Measurements from ENCODE around the gene LONP1.

The LONP1 gene

GRCh38 chr19:5648464-5648863 is 71.5 kb downstream of the LONP1 start:
- H3K27ac ChIP-seq (ENCODE audit: low read length, poor library complexity, severe bottlenecking), result no peak overlapping the region
- H4K91ac ChIP-seq (ENCODE audit: low read length), result no peak overlapping the region
- no peak overlapping the region for H3K4me2 ChIP-seq (ENCODE audit: low read length, poor library complexity, severe bottlenecking)
- H3K18ac ChIP-seq (ENCODE audit: low read depth in 1 of 2, low read length in 2 of 2), result no peak overlapping the region
- H2AK5ac ChIP-seq (ENCODE audit: low read length, severe bottlenecking), result no peak overlapping the region
- peaks cover 3% of the 10 kb centered on the region for H3K4me1 ChIP-seq (ENCODE audit: control insufficient read depth, insufficient read depth, low read depth, low read length)
- H3K23ac ChIP-seq (ENCODE audit: low read length in 2 of 2), result no peak overlapping the region
- H2BK5ac ChIP-seq (ENCODE audit: low read depth, low read length, poor library complexity, severe bottlenecking), result no peak overlapping the region
- no peak overlapping the region for H3K4ac ChIP-seq (ENCODE audit: low read depth in 1 of 2, low read length in 2 of 2)
- no peak overlapping the region for H2BK15ac ChIP-seq (ENCODE audit: low read depth, poor library complexity, severe bottlenecking)
- WGBS, result 93% methylated on average over 3 of the region's 11 CpGs
- H2AFZ ChIP-seq (ENCODE audit: low read depth, low read length), result no peak overlapping the region
- H2BK12ac ChIP-seq (ENCODE audit: low read length in 2 of 2), result no peak overlapping the region
- peaks cover 44% of the 10 kb centered on the region for H3K79me1 ChIP-seq (replicated peaks; ENCODE audit: low read length, poor library complexity, severe bottlenecking)
- no peak overlapping the region for H3K4me3 ChIP-seq (ENCODE audit: insufficient read depth in 1 of 2, low read depth in 1 of 2, low read length in 2 of 2)
- no peak overlapping the region for H3K14ac ChIP-seq (ENCODE audit: low read length in 2 of 2)
- no peak overlapping the region for H2BK120ac ChIP-seq (ENCODE audit: low read depth, low read length)
- no peaks in the 10 kb centered on the region for H3K9me3 ChIP-seq (ENCODE audit: control insufficient read depth, low read length)
- peaks cover 57 to 90% of the 10 kb centered on the region in 2 experiments for H3K36me3 ChIP-seq (ENCODE audit: control insufficient read depth in 1 of 2, insufficient read depth in 2 of 2, low read depth in 1 of 2, low read length in 2 of 2)
- H4K8ac ChIP-seq (ENCODE audit: low read length), result no peak overlapping the region
- H3K27me3 ChIP-seq (ENCODE audit: control insufficient read depth in 1 of 2, insufficient read depth in 1 of 2, low read length in 2 of 2), result no peaks in the 10 kb centered on the region
- H3K9ac ChIP-seq (ENCODE audit: low read length), result no peak overlapping the region
- DNase-seq, result no peak

GRCh38 chr19:5646703-5647102 is 73.2 kb downstream of the LONP1 start:
- Histone ChIP-seq H3K23ac (ENCODE audit: low read length in 2 of 2) (no peak overlapping the region), H3K9ac (ENCODE audit: low read length) (no peak overlapping the region), H4K91ac (ENCODE audit: low read length) (no peak overlapping the region), H3K4me2 (ENCODE audit: low read length, poor library complexity, severe bottlenecking) (no peak overlapping the region), H2BK5ac (ENCODE audit: low read depth, low read length, poor library complexity, severe bottlenecking) (no peak overlapping the region), H3K4me1 (ENCODE audit: control insufficient read depth, insufficient read depth, low read depth, low read length) (peaks cover 3% of the 10 kb centered on the region), H2AK5ac (ENCODE audit: low read length, severe bottlenecking) (no peak overlapping the region), H3K9me3 (ENCODE audit: control insufficient read depth, low read length) (no peaks in the 10 kb centered on the region), H3K4ac (ENCODE audit: low read depth in 1 of 2, low read length in 2 of 2) (no peak overlapping the region), H2BK12ac (ENCODE audit: low read length in 2 of 2) (no peak overlapping the region), H2BK120ac (ENCODE audit: low read depth, low read length) (no peak overlapping the region), H4K8ac (ENCODE audit: low read length) (no peak overlapping the region), H2AFZ (ENCODE audit: low read depth, low read length) (no peak overlapping the region), H3K14ac (ENCODE audit: low read length in 2 of 2) (no peak overlapping the region), H3K36me3 (ENCODE audit: control insufficient read depth in 1 of 2, insufficient read depth in 2 of 2, low read depth in 1 of 2, low read length in 2 of 2) (peaks cover 44 to 90% of the 10 kb centered on the region in 2 experiments), H3K27ac (ENCODE audit: low read length, poor library complexity, severe bottlenecking) (no peak overlapping the region), H3K79me1 (replicated peaks; ENCODE audit: low read length, poor library complexity, severe bottlenecking) (peaks cover 39% of the 10 kb centered on the region), H2BK15ac (ENCODE audit: low read depth, poor library complexity, severe bottlenecking) (no peak overlapping the region), H3K18ac (ENCODE audit: low read depth in 1 of 2, low read length in 2 of 2) (no peak overlapping the region), H3K27me3 (ENCODE audit: control insufficient read depth in 1 of 2, insufficient read depth in 1 of 2, low read length in 2 of 2) (no peaks in the 10 kb centered on the region), H3K4me3 (ENCODE audit: insufficient read depth in 1 of 2, low read depth in 1 of 2, low read length in 2 of 2) (no peak overlapping the region)
- no peak for DNase-seq
- 99% methylated on average over 4 of the region's 4 CpGs for WGBS

GRCh38 chr19:5645409-5645808 is 74.5 kb downstream of the LONP1 start:
- Histone ChIP-seq H3K4ac (ENCODE audit: low read depth in 1 of 2, low read length in 2 of 2) (no peak overlapping the region), H3K23ac (ENCODE audit: low read length in 2 of 2) (no peak overlapping the region), H3K4me2 (ENCODE audit: low read length, poor library complexity, severe bottlenecking) (no peak overlapping the region), H3K9ac (ENCODE audit: low read length) (no peak overlapping the region), H3K18ac (ENCODE audit: low read depth in 1 of 2, low read length in 2 of 2) (no peak overlapping the region), H2AK5ac (ENCODE audit: low read length, severe bottlenecking) (no peak overlapping the region), H2BK15ac (ENCODE audit: low read depth, poor library complexity, severe bottlenecking) (no peak overlapping the region), H3K36me3 (ENCODE audit: control insufficient read depth in 1 of 2, insufficient read depth in 2 of 2, low read depth in 1 of 2, low read length in 2 of 2) (peaks cover 43 to 84% of the 10 kb centered on the region in 2 experiments), H3K27me3 (ENCODE audit: control insufficient read depth in 1 of 2, insufficient read depth in 1 of 2, low read length in 2 of 2) (no peaks in the 10 kb centered on the region), H3K79me1 (replicated peaks; ENCODE audit: low read length, poor library complexity, severe bottlenecking) (peaks cover 28% of the 10 kb centered on the region), H2BK120ac (ENCODE audit: low read depth, low read length) (no peak overlapping the region), H3K9me3 (ENCODE audit: control insufficient read depth, low read length) (no peaks in the 10 kb centered on the region), H2BK5ac (ENCODE audit: low read depth, low read length, poor library complexity, severe bottlenecking) (no peak overlapping the region), H3K4me1 (ENCODE audit: control insufficient read depth, insufficient read depth, low read depth, low read length) (peaks cover 3% of the 10 kb centered on the region), H4K8ac (ENCODE audit: low read length) (no peak overlapping the region), H4K91ac (ENCODE audit: low read length) (no peak overlapping the region), H2AFZ (ENCODE audit: low read depth, low read length) (no peak overlapping the region), H2BK12ac (ENCODE audit: low read length in 2 of 2) (no peak overlapping the region), H3K27ac (ENCODE audit: low read length, poor library complexity, severe bottlenecking) (no peak overlapping the region), H3K14ac (ENCODE audit: low read length in 2 of 2) (no peak overlapping the region), H3K4me3 (ENCODE audit: insufficient read depth in 1 of 2, low read depth in 1 of 2, low read length in 2 of 2) (no peak overlapping the region)
- DNase-seq, result no peak
- WGBS, result 95% methylated on average over 5 of the region's 5 CpGs

GRCh38 chr19:5644037-5644436 is 75.9 kb downstream of the LONP1 start:
- no peak overlapping the region for H3K23ac ChIP-seq (ENCODE audit: low read length in 2 of 2)
- peaks cover 3% of the 10 kb centered on the region for H3K4me1 ChIP-seq (ENCODE audit: control insufficient read depth, insufficient read depth, low read depth, low read length)
- H3K27ac ChIP-seq (ENCODE audit: low read length, poor library complexity, severe bottlenecking), result no peak overlapping the region
- no peak overlapping the region for H3K18ac ChIP-seq (ENCODE audit: low read depth in 1 of 2, low read length in 2 of 2)
- no peak overlapping the region for H3K9ac ChIP-seq (ENCODE audit: low read length)
- no peak overlapping the region for H2AK5ac ChIP-seq (ENCODE audit: low read length, severe bottlenecking)
- H3K9me3 ChIP-seq (ENCODE audit: control insufficient read depth, low read length), result no peaks in the 10 kb centered on the region
- 94% methylated on average over 2 of the region's 2 CpGs for WGBS
- H3K14ac ChIP-seq (ENCODE audit: low read length in 2 of 2), result no peak overlapping the region
- H2BK15ac ChIP-seq (ENCODE audit: low read depth, poor library complexity, severe bottlenecking), result no peak overlapping the region
- peaks cover 22% of the 10 kb centered on the region for H3K79me1 ChIP-seq (replicated peaks; ENCODE audit: low read length, poor library complexity, severe bottlenecking)
- H3K4me3 ChIP-seq (ENCODE audit: insufficient read depth in 1 of 2, low read depth in 1 of 2, low read length in 2 of 2), result no peak overlapping the region
- H4K8ac ChIP-seq (ENCODE audit: low read length), result no peak overlapping the region
- H3K4me2 ChIP-seq (ENCODE audit: low read length, poor library complexity, severe bottlenecking), result no peak overlapping the region
- no peak for DNase-seq
- no peaks in the 10 kb centered on the region for H3K27me3 ChIP-seq (ENCODE audit: control insufficient read depth in 1 of 2, insufficient read depth in 1 of 2, low read length in 2 of 2)
- H2AFZ ChIP-seq (ENCODE audit: low read depth, low read length), result no peak overlapping the region
- peaks cover 35 to 75% of the 10 kb centered on the region in 2 experiments for H3K36me3 ChIP-seq (ENCODE audit: control insufficient read depth in 1 of 2, insufficient read depth in 2 of 2, low read depth in 1 of 2, low read length in 2 of 2)
- no peak overlapping the region for H3K4ac ChIP-seq (ENCODE audit: low read depth in 1 of 2, low read length in 2 of 2)
- no peak overlapping the region for H2BK12ac ChIP-seq (ENCODE audit: low read length in 2 of 2)
- no peak overlapping the region for H2BK5ac ChIP-seq (ENCODE audit: low read depth, low read length, poor library complexity, severe bottlenecking)
- no peak overlapping the region for H2BK120ac ChIP-seq (ENCODE audit: low read depth, low read length)
- no peak overlapping the region for H4K91ac ChIP-seq (ENCODE audit: low read length)
